Mucosa of gallbladder (tissue), 1 donor: ENCODE data around the gene SEC24C. TPM values are rescaled to one million over a fixed set of nuclear protein-coding genes. Genes with fewer than 3 reads are reported as not detected.
A peak's percentile ranks its signal among the peaks of the same experiment; 100 is the strongest.
"Not testable (repeated sequence)": the region's sequence is repeated elsewhere in the genome, so short reads cannot be mapped to it uniquely, and the experiment has no call there.

Source experiments
- DNase-seq: peaks from one replicate; pipeline ENCODE4 v3.0.0-alpha.2; 2020; ENCODE audit warnings: low spot score
- total RNA-seq: library from RNA; stranded (reverse); gene quantifications from one replicate; pipeline ENCODE4 v1.2.1, GENCODE V29; 2021
- donor health status: DM: no; HTN: no; CAD: no.

Gene SEC24C
- total RNA-seq, 1 donor from 2014 or later: 90.1 TPM

GRCh38 chr10:73772281-73773151 is 28.3 kb downstream of the SEC24C start:
- DNase-seq: peak; percentile 84

DNA sequence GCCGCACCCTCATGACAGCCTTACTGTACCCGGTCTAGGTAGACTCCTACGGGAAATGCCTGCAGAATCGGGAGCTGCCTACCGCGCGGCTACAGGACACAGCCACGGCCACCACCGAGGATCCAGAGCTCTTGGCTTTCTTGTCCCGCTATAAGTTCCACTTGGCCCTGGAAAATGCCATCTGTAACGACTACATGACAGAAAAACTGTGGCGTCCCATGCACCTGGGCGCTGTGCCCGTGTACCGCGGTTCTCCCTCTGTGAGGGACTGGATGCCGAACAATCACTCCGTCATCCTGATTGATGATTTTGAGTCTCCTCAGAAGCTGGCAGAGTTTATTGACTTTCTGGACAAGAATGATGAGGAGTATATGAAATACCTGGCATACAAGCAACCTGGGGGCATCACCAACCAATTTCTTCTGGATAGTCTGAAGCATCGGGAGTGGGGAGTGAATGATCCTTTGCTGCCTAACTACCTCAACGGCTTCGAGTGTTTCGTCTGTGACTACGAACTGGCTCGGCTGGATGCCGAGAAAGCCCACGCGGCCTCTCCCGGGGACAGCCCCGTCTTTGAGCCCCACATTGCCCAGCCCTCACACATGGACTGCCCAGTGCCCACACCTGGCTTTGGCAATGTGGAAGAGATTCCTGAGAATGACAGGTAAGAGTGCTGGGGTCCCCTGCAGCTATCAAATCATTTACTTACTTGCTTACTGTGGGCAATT is 29.1 kb downstream of the SEC24C start:
- no peak for DNase-seq

- no peak for DNase-seq
These were observed 30.5 kb downstream of the SEC24C start for GRCh38 chr10:73774637-73775036.

DNA sequence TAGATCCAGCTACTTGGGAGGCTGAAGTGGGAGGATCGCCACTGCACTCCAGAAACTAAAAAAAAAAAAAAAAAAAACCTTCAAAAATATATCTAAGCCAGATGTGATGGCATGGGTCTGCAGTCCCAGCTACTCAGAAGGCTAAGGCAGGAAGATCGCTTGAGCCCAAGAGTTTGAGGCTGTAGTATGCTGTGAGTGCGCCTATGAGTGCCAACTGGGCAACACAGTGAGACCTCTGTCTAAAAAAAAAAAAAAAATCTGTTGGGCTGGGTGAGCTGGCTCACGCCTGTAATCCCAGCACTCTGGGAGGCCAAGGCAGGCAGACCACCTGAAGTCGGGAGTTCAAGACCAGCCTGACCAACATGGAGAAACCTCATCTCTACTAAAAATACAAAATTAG is 34.8 kb downstream of the SEC24C start:
- DNase-seq: no peak

DNA sequence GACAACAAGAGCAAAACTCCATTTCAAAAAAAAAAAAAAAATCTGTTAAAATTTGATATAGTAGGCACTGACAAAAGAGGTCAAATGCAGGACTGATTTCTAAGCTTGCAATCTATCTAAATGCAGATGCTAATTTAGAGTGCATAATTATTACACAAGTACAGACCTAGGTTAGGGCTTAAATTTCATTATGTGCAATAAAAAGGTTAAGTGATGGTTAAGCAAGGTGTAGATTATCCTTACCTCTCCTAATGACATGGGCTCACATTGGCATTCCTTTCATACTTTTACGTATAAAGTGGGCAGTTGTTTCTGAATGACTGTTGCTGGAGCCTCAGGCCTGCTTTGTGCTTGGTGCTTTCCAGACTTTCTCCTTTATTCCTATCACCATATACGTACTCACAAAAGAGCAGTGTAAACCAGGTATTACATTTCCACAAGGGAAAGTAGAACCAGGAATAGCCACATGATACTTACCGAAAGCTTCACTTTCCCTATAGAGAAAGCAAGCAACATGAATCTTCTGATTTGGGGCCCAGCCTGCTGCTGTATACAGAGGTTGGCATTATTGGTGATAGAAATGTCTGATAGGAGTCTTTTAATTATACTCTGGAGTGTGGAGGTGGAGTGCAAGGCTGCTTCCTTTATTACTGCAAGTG is 35.5 kb downstream of the SEC24C start:
- no peak for DNase-seq

- no peak for DNase-seq
These were observed 36.1 kb downstream of the SEC24C start for GRCh38 chr10:73780301-73780700.

DNA sequence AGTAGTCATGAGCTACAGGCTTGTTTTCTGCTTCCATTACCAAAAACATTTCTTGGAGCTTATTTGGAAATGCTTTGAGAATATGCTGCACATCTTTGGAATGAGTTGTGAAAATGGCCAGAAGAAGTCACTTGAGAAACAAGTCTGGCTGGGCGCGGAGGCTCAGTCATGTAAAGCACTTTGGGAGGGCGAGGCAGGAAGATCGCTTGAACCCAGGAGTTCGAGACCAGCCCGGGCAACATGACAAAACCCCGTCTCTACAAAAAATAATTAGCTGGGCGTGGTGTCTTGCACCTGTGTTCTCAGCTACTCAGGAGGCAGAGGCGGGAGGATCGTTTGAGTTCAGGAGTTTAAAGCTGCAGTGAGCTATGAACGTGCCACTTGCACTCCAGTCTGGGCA is 36.8 kb downstream of the SEC24C start:
- DNase-seq: no peak

DNA sequence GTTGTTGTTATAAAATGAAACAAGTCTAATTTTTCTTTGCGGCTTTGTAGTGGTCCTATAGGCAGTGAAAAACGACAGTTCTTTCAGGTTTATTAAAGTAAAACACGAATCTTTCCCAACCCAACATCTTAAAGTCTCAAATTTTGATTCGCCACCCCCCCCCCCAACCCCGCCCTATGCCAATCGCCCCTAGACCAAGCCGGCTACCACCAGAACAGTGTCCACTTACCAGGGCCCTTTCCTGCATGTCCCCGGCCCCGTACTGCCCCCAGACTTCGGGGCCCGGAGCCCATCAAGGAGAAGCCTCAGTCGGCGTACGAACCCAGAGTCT is 37.3 kb downstream of the SEC24C start:
- DNase-seq: no peak

DNA sequence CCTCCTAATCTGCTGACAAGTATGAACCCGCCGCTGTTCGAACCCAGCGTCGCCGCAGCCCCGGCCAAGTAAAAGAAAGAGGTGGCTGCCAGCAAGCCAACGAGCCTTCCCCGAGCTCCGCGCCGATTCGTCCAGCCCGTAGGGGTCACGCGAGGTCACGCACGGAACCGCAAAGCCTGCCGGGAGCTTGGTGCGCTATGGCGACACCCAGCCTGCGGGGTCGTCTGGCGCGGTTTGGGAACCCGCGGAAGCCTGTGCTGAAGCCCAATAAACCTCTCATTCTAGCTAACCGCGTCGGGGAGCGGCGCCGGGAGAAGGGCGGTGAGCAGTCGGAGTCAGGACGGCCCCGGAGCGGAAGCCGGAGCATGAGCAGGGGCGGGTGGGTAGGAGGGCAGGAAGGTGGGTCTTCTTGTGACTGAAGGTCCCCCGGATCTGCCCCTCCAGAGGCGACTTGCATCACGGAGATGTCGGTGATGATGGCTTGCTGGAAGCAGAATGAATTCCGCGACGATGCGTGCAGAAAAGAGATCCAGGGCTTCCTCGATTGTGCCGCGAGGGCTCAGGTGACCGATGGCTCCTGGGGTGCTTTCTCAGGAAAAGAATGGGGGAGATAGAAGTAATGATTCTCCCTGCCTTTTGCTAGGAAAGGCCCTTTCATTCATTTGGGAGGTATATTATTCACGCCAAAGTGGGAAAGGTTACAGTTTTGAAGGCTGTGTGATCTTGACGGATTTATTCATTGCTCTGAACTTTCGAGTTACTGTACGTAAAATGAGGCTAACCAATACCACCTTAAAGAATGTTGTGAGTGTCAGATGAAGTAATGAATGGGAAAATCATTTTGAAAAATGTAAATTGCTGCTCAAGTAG is 37.9 kb downstream of the SEC24C start, which contains the start of gene CHCHD1:
TSS of gene CHCHD1 (plus strand) at position 170 of the 870 bp plus-strand sequence. CDS start at position 198, 28 bp downstream.
- DNase-seq: peak; percentile 92

- DNase-seq: no peak
These were observed 38.5 kb downstream of the SEC24C start for GRCh38 chr10:73782749-73783085.

DNA sequence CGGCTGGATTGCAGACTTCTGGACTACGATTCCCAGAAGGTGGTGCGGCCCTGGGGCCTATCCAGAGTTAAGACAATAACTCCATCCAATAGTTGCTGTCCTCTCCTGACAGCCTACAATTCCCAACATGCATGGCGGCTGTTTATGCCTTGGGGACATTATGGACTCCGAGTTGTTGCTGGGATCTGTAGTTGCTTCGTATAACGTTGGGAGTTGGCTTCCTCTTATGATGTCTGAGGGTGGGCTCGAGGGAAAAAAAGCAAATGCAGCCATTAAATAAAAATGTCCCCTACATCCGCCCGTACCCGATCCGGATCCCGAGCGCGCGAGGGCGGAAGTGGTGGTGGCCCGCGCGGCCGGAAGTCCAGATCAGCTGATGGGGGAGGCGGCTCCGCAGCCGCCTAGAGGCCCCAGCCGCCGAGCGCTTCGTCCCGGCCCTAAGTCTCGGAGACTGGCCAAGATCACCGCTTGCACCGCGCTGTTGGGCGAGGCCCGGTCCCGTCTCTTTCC is 41.1 kb downstream of the SEC24C start, which contains the start of gene ZSWIM8:
TSS of gene ZSWIM8 (plus strand) at position 396 of the 510 bp plus-strand sequence. CDS start 273 bp downstream, outside the sequence.
- peak; percentile 92 for DNase-seq

GRCh38 chr10:73785721-73786511 is 41.7 kb downstream of the SEC24C start:
- no peak for DNase-seq

GRCh38 chr10:73786512-73786885 is 42.3 kb downstream of the SEC24C start:
- no peak for DNase-seq

DNA sequence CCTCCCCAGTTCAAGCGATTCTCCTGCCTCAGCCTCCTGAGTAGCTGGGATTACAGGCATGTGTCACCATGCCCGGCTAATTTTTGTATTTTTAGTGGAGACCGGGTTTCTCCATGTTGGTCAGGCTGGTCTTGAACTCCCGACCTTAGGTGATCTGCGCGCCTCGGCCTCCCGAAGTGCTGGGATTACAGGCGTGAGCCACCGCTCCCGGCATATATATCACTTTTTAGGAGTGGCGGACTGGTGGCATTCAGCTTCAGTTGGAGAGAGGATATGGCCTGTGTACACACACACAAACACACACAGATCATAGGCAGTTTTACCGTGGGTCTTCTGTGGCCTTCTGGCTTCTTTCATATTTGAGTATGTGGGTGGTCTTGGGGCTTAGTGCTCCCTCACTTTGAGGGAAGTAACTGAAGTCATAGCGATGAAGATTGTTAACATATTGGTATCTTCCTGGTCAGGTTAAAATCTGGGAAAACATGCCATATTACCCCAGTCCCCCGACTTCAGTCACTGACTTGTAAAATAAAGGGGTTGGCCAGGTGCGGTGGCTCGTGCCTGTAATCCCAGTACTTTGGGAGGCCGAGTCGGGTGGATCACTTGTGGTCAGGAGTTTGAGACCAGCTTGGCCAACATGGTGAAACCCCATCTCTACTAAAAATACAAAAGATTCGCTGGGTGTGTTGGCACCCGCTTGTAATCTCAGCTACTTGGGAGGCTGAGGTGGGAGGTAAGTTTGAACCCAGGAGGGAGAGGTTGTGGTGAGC is 43.0 kb downstream of the SEC24C start:
- DNase-seq: not testable (repeated sequence)

DNA sequence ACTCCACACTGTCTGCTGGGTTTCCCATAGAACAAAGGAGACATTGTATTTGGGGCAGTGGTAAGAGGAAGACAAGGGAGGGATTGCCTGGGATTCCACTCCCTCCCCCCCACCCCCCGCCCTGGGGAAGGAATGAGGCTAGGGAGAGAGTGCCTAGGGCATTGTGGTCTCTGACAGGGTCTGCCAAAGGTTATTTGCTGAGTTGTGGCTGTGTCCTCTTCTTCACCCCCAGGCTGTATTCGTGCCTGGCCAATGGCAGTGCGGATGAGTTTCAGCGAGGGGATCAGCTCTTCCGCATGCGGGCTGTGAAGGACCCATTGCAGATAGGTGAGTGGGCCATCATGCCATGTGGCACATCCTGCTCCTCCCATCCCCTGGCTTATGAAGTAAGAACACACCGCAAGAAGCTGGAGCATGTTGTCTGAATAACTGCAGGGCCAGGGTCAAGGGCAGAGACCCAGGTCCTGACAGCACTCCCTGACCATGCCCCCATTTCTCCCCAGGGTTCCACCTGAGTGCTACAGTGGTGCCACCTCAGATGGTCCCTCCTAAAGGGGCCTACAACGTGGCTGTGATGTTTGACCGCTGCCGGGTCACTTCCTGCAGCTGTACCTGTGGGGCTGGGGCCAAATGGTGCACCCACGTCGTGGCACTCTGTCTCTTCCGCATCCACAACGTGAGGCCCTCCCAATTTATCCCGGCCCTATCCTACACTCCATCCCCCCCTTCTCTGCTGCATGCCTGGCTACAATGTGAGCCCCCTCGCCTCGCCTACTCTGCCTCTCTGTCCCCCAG is 44.9 kb downstream of the SEC24C start:
- DNase-seq: no peak

- DNase-seq: no peak
These were observed 45.5 kb downstream of the SEC24C start for GRCh38 chr10:73789659-73790055.

GRCh38 chr10:73790886-73791625 is 46.9 kb downstream of the SEC24C start:
- no peak for DNase-seq

DNA sequence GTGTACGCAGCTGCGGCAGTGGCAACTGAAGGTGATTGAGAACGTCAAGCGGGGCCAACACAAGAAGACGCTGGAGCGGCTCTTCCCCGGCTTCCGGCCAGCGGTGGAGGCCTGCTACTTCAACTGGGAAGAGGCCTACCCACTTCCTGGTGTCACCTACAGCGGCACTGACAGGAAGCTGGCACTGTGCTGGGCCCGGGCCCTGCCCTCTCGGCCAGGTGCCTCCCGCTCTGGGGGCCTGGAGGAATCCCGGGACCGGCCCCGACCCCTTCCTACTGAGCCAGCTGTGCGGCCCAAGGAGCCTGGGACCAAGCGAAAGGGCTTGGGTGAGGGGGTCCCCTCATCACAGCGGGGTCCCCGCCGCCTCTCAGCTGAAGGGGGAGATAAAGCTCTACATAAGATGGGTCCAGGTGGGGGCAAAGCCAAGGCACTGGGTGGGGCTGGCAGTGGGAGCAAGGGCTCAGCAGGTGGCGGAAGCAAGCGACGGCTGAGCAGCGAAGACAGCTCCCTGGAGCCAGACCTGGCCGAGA is 47.8 kb downstream of the SEC24C start:
- no peak for DNase-seq
